Heart right ventricle (tissue), 16 donors: ENCODE data around the gene ABCD2. TPM values are rescaled to one million over a fixed set of nuclear protein-coding genes. Genes with fewer than 3 reads are reported as not detected.
A peak's percentile ranks its signal among the peaks of the same experiment; 100 is the strongest.

Experiments
- ATAC-seq, 8 donors: fragments of 200-7000 bp; cut with Tn5 transposase; one replicate each; pipeline ENCODE4 v1.9.1; 2020; ENCODE audit warnings: mild to moderate bottlenecking in 8 of 8, moderate library complexity in 8 of 8, moderate number of reproducible peaks in 1 of 8
- DNase-seq, 2 donors: peaks; one replicate each; pipeline ENCODE4 v3.0.0-alpha.2; 2020
- H3K27ac ChIP-seq, 10 donors: fragments of 200-600 bp; sonication (generic) in 2 of 10; one replicate each; pipeline versions ENCODE4 v1.5.0 to v1.8.0; 2020 to 2022; ENCODE audit warnings: mild to moderate bottlenecking in 3 of 10
- H3K27me3 ChIP-seq, 7 donors: fragments of 200-600 bp; one replicate each; pipeline ENCODE4 v1.8.0; 2021 to 2022; ENCODE audit warnings: mild to moderate bottlenecking in 2 of 7
- H3K36me3 ChIP-seq, 9 donors: fragments of 200-600 bp; sonication (generic) in 1 of 9; one replicate each; pipeline versions ENCODE4 v1.5.0 to v1.8.0; 2020 to 2022; ENCODE audit warnings: mild to moderate bottlenecking in 2 of 9
- H3K4me1 ChIP-seq, 9 donors: fragments of 200-600 bp; sonication (generic) in 1 of 9; one replicate each; pipeline versions ENCODE4 v1.5.0 to v1.8.0; 2020 to 2022; ENCODE audit warnings: mild to moderate bottlenecking in 4 of 9
- H3K4me3 ChIP-seq, 10 donors: fragments of 200-600 bp; sonication (generic) in 2 of 10; one replicate each; pipeline versions ENCODE4 v1.5.0 to v1.8.0; 2020 to 2022; ENCODE audit warnings: mild to moderate bottlenecking in 7 of 10, moderate library complexity in 2 of 10
- H3K9me3 ChIP-seq, 11 donors: fragments of 200-600 bp in 10 of 11; sonication (generic) in 2 of 11; one replicate each; pipeline versions ENCODE4 v1.5.0 to v1.8.0; 2013 to 2022; ENCODE audit warnings: mild to moderate bottlenecking in 2 of 11, control low read depth in 1 of 11, moderate library complexity in 1 of 11
- WGBS, 2 donors: extraction: QIAGEN DNeasy Blood & Tissue Kit; methylation state at CpG; one replicate each; pipeline ENCODE4 v1.1.7; 2013; ENCODE audit warnings: inconsistent platforms in 1 of 2; 5-methylcytosine and 5-hydroxymethylcytosine counted together
- intact Hi-C, 10 donors: fragments of 100-400 bp; cut with DNase I; formaldehyde crosslinking; loops; one replicate each; pipeline versions ENCODE4 v1.11.1 to v1.14.2; 2022
- long read RNA-seq, 3 donors: library from polyadenylated mRNA; unstranded; transcript quantifications; one replicate each; pipeline ENCODE4 v2.0.0, GENCODE V29; 2020 to 2021
- polyA plus RNA-seq, 2 donors: library from polyadenylated mRNA; stranded (reverse); fragments of 200-250 nt; gene quantifications; one replicate each; pipeline ENCODE4 v1.2.3, GENCODE V29; 2013
- total RNA-seq, 10 donors: library from RNA; stranded (reverse); fragmentation: NEBNext Ultra II Directional in 3 of 10; extraction: Animal tissue kit (Norgen Biotek cat#: 25700) in 3 of 10; gene quantifications; one replicate each; pipeline versions ENCODE4 v1.2.1 to v1.2.4, GENCODE V29; 2021 to 2023
- TF ChIP-seq, protein P1 (sequence below), 9 donors: fragments of 200-600 bp; sonication (generic) in 2 of 9; IDR thresholded peaks; one replicate each; pipeline versions ENCODE4 v1.5.0 to v1.8.0; 2021 to 2022; ENCODE audit warnings: antibody characterized with exemption in 9 of 9, mild to moderate bottlenecking in 5 of 9, moderate library complexity in 1 of 9
- donor health status: Arrhythmogenic right ventricular cardiomyopathy.
- donor health status: ischemic (EF 13 %, LVEDD 7.1; RV severe dilation, severe dysfunction).
- donor health status: healthy with polysubstance abuse.
- donor health status: DM: no; HTN: yes; CAD: no.
- donor health status: DM: no; HTN: no; CAD: no.
- donor health status: ischemic (EF 25% LVEDD 6.9; RV normal size, moderate dysfunction).
- donor health status: ischemic (EF 25% LVEDD 5.7; RV mildly dilated, moderate dysfunction).
- donor health status: healthy.
- donor health status: DM: yes; HTN: yes; CAD: no.
- donor health status: Ischemic cardiomyopathy.
- donor health status: ischemic (EF 35%, LVEDD 5.7; RV mildly dilated, moderate dysfunction).
- donor health status: nonischemic (EF 11% LVEDD 7.7; RV severe dilation, severe dysfunction).
- donor health status: DM: yes; HTN: yes; CAD: no.
- donor health status: PGD.
- donor health status: ischemic (EF 29% LVEDD 5.4; RV normal size, mild dysfunction).
- donor health status: nonischemic (EF 23%, LVEDD 6.1; RV moderate dilation, normal function).

ABCD2 gene
- total RNA-seq = 10 to 100 TPM in 1 of 10 donors, 1 to 10 TPM in 9; 5.4 to 10.1 (median 7.7) TPM
- 1 to 10 TPM in 1 of 2 donors, under 1 TPM in 1; 0.32 to 2.0 TPM for polyA plus RNA-seq
- long read RNA-seq, donor 1, full-length matches to known transcripts = 9 of 15 reads
- long read RNA-seq, donor 1, partial matches to known transcripts = 3 of 15 reads
- long read RNA-seq, donor 1, other reads (novel, unspliced or antisense) = 3 of 15 reads
- long read RNA-seq, donor 2, full-length matches to known transcripts = 8 of 12 reads
- long read RNA-seq, donor 2, partial matches to known transcripts = 1 of 12 reads
- long read RNA-seq, donor 2, other reads (novel, unspliced or antisense) = 3 of 12 reads
- long read RNA-seq, donor 3, full-length matches to known transcripts = 12 of 24 reads
- long read RNA-seq, donor 3, partial matches to known transcripts = 1 of 24 reads
- long read RNA-seq, donor 3, other reads (novel, unspliced or antisense) = 11 of 24 reads

DNA sequence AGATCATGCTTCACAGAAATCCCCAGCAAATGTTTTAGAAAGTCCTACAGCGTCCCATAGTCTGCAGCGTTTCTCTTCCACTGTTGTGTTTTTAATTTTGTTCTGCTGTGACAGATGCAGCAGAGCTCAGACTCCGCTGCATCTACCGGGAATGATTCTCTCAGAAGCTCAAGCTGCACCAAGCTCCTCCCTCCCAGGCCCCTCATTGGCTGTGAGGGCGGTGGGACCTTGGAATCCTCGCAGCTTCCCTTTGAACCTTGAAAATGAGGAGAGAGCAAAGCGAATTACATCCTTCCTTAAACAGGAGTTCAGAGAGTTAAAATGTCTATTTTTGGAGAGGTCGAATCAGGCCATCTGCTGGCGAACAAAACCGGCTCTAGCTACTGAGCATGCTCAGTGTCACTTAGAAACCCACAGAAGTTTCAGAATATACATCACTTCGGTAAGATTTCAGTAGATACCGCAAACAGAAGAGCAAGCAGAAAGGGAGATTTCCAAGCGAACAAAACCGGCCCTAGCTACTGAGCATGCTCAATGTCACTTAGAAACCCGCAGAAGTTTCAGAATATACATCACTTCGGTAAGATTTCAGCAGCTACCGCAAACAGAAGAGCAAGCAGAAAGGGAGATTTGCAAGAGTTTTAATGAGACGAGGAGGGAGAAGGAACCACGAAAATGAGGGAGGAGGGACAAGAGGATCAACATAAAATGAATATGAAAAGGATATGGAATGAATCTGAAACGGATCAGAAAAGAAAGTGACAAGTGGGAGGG, at the start of gene ABCD2:
TSS of gene ABCD2 (minus strand) at position 144 of the 774 bp plus-strand sequence. CDS start 188 bp downstream, outside the sequence.
- peak within 1 kb of the TSS; percentile 45 to 87 (median 78) for H3K27ac ChIP-seq
- intact Hi-C loops = loop anchor here in 3 of 10 donors (5.0 to 10.0 kb wide), 2 partner anchors 178 to 275 kb away; partner anchors contain the start of gene KIF21A (in 3 of the 3)
- ATAC-seq = peak; percentile 92 to 95 (median 93)
- peaks cover 0 to 15% (median 3%) of the 10 kb centered on the region in 9 donors for H3K4me1 ChIP-seq
- TF ChIP-seq, protein P1, sequence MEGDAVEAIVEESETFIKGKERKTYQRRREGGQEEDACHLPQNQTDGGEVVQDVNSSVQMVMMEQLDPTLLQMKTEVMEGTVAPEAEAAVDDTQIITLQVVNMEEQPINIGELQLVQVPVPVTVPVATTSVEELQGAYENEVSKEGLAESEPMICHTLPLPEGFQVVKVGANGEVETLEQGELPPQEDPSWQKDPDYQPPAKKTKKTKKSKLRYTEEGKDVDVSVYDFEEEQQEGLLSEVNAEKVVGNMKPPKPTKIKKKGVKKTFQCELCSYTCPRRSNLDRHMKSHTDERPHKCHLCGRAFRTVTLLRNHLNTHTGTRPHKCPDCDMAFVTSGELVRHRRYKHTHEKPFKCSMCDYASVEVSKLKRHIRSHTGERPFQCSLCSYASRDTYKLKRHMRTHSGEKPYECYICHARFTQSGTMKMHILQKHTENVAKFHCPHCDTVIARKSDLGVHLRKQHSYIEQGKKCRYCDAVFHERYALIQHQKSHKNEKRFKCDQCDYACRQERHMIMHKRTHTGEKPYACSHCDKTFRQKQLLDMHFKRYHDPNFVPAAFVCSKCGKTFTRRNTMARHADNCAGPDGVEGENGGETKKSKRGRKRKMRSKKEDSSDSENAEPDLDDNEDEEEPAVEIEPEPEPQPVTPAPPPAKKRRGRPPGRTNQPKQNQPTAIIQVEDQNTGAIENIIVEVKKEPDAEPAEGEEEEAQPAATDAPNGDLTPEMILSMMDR (IDR thresholded peaks at IDR 0.05) = no peak
- peak within 1 kb of the TSS; percentile 11 to 67 (median 54) for H3K4me3 ChIP-seq
- no peaks in the 10 kb centered on the region for H3K27me3 ChIP-seq
- peak; percentile 66 to 69 for DNase-seq
- H3K9me3 ChIP-seq = no peaks in the 10 kb centered on the region
- WGBS, 2 donors = 1% methylated on average over 20 of the region's 20 CpGs
- no peaks in the 10 kb centered on the region for H3K36me3 ChIP-seq

DNA sequence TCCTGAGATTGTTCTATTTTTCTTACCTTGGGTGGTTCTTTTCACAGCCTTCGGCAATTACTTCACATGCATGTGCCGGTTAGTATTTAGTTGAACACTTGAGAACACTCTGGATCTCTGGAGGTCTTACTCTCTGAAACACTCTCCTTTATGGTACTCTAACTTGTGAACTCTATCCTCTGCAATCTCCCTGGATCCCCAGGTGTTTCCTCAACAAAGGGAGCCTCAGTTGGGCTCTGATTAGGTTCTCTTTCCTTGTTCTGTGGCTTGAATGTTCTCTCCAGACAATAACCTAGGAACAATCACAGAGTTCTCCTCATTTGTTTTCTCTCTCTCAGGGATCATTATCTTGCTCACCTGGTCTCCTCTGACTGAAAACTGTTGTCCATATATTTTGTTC, 40.5 kb upstream of the ABCD2 start:
- H3K9me3 ChIP-seq = no peaks in the 10 kb centered on the region
- H3K27ac ChIP-seq = no peak overlapping the region
- DNase-seq (no peak), ATAC-seq (no peak)
- TF ChIP-seq, protein P1 (IDR thresholded peaks at IDR 0.05) = no peak
- H3K27me3 ChIP-seq = no peaks in the 10 kb centered on the region
- H3K36me3 ChIP-seq = no peaks in the 10 kb centered on the region
- intact Hi-C loops = no loop called here
- 82 to 91% methylated on average over 2 of the region's 2 CpGs for WGBS, 2 donors
- no peaks in the 10 kb centered on the region for H3K4me1 ChIP-seq
- no peak overlapping the region for H3K4me3 ChIP-seq

DNA sequence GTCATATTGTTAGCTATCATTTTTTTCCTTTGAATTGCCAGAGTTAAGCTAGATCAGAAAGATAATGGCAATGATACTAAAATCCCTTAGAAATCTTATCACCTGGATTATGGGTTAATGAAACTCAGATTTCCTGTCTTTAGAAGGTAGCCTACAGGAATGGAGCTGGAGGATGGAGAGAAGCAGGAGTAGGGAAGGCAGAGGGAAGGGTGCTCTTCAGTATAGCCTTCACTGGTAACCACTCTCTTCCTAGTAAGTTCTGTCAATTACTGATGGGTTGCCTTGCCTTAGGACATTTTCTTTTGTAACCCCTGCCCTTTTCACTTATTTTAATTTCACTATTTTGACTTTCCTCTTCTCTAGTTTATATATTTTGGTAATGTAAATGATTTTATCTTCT, 27.8 kb upstream of the ABCD2 start:
- H3K4me3 ChIP-seq = no peak overlapping the region
- TF ChIP-seq, protein P1 (IDR thresholded peaks at IDR 0.05) = no peak
- no peaks in the 10 kb centered on the region for H3K36me3 ChIP-seq
- H3K9me3 ChIP-seq = no peaks in the 10 kb centered on the region
- ATAC-seq (no peak), DNase-seq (no peak)
- H3K4me1 ChIP-seq = no peaks in the 10 kb centered on the region
- H3K27me3 ChIP-seq = no peaks in the 10 kb centered on the region
- no peak overlapping the region for H3K27ac ChIP-seq
- intact Hi-C loops = no loop called here

DNA sequence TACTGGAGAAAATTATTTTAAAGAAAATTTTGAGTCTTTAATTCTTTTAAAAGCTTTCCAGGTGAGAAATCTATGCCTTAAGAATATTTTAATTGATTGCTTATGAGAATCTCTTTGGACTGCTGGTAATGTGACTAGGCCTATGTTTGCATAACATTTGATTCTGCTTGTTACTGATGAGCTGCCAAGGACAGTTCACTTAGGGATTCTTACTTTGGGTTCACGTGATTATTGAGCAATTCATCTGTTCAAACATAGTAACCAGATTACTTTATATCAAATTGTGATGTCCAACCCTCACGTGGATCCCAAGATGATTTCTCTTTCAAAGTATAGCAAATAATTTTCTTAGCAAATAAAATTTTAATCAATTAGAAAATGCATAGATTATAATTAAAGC, 27.4 kb upstream of the ABCD2 start:
- peak in 2 of 8 donors; percentile 50 to 59 for ATAC-seq
- 36 to 52% methylated on average over 2 of the region's 2 CpGs for WGBS, 2 donors
- intact Hi-C loops = no loop called here

More for the DNA sequence above, 27.4 kb upstream of the ABCD2 start:
- Histone ChIP-seq H3K4me3 (no peak overlapping the region), H3K36me3 (no peaks in the 10 kb centered on the region), H3K27me3 (no peaks in the 10 kb centered on the region), H3K9me3 (no peaks in the 10 kb centered on the region), H3K27ac (no peak overlapping the region), H3K4me1 (no peaks in the 10 kb centered on the region)
- no peak for DNase-seq
- TF ChIP-seq, protein P1 (IDR thresholded peaks at IDR 0.05) = no peak
